ACC112 (cell line): ENCODE measurements around the gene IP6K2.

Source experiments
- H2AFZ ChIP-seq: fragments of 200-600 bp; sonication (generic); one replicate; pipeline ENCODE4 v1.6.0; 2017; ENCODE audit warnings: antibody characterized with exemption, low read length; ENCODE audit not compliant: unreplicated experiment
- H3K27ac ChIP-seq: fragments of 200-600 bp; sonication (generic); 2 replicates; pipeline ENCODE4 v1.5.1; 2014; ENCODE audit warnings: low read depth, mild to moderate bottlenecking, antibody characterized with exemption, low read length, moderate library complexity
- H3K27me3 ChIP-seq: fragments of 200-600 bp; sonication (generic); 2 replicates; pipeline ENCODE4 v1.6.1; 2014; ENCODE audit warnings: mild to moderate bottlenecking, antibody characterized with exemption, low read length, moderate library complexity, mixed read lengths; ENCODE audit not compliant: insufficient read depth
- H3K36me3 ChIP-seq: fragments of 200-600 bp; sonication (generic); 2 replicates; pipeline ENCODE4 v1.6.1; 2016; ENCODE audit warnings: mild to moderate bottlenecking, antibody characterized with exemption, low read length, moderate library complexity, mixed read lengths; ENCODE audit not compliant: insufficient read depth
- H3K4me1 ChIP-seq: fragments of 200-600 bp; sonication (generic); one replicate; pipeline ENCODE4 v1.6.1; 2016; ENCODE audit warnings: low read length, mixed read lengths; ENCODE audit not compliant: insufficient read depth, unreplicated experiment, control insufficient read depth
- H3K4me3 ChIP-seq: fragments of 200-600 bp; sonication (generic); 2 replicates; pipeline ENCODE4 v1.5.1; 2014; ENCODE audit warnings: mild to moderate bottlenecking, low read depth, low read length
- H3K79me2 ChIP-seq: fragments of 200-600 bp; sonication (generic); one replicate; pipeline ENCODE4 v1.6.0; 2016; ENCODE audit warnings: low read length; ENCODE audit not compliant: control insufficient read depth, unreplicated experiment, insufficient read depth

IP6K2 gene

DNA sequence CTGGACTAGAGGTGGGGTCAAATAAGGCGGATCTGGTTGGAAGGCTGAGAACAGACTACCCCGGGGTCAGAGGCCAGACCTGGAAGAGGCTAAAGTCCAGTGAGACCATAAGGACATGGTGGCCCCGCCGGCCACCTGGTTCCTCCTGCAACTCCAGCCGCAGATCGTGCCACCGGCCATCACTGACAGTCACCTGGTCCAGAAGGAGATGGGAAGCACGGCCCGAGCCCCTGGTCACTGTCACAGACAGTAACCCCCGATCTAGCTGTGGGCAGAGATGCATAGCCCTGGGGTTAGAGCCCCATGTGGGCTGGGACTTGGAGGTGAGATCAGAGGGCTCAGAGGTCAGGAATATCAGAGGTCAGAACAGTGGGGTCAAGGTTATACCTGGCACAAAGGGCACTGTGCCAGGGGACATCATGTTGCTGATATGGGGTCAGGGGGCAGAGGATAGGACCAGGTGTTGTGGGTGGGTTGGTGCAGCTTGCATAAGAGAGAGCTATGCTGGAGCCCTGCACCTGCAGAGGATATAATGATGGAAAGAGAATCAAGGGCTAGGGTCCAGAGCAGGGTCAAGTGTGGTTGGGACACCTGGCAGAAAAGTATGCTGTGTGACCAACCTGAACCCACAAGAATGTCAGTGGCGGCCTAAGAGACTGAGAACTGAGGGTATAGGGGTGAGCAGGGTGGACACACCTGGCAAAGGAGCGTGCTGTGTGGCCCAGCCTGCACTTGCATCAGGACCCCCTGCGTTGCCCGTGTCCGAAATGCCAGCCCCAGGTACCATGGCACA is 63.9 kb downstream of the IP6K2 start:
- Histone ChIP-seq H3K27ac (no peak overlapping the region), H3K36me3 (no peaks in the 10 kb centered on the region), H3K27me3 (no peaks in the 10 kb centered on the region), H2AFZ (no peak overlapping the region), H3K4me1 (peaks cover 5% of the 10 kb centered on the region), H3K4me3 (no peak overlapping the region), H3K79me2 (no peaks in the 10 kb centered on the region)

DNA sequence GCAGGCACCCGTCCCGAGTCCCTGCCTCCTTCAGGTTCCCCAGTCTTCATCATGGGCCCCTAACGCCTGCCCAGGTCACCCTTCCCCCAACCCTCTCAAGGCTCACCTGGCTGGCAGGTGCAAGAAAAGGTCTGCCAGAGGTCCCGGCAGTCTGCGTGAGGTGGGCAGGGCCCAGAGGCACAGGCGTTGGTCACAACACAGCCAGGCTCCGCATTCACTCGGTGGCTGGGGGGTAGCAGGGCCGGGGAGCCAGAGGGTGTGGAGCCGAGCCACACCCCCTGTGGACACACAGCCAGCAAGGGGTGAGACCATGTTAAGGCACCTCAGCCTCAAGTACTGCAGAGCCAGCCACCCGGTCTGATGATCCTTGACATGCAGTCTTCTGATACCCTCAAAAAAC is 65.2 kb downstream of the IP6K2 start:
- no peaks in the 10 kb centered on the region for H3K27me3 ChIP-seq
- H3K4me3 ChIP-seq, result no peak overlapping the region
- no peak overlapping the region for H2AFZ ChIP-seq
- no peaks in the 10 kb centered on the region for H3K79me2 ChIP-seq
- H3K36me3 ChIP-seq, result no peaks in the 10 kb centered on the region
- H3K27ac ChIP-seq, result no peak overlapping the region
- peaks cover 3% of the 10 kb centered on the region for H3K4me1 ChIP-seq

- H2AFZ ChIP-seq, result no peak overlapping the region
- no peaks in the 10 kb centered on the region for H3K27me3 ChIP-seq
- H3K4me3 ChIP-seq, result no peak overlapping the region
- H3K4me1 ChIP-seq, result no peaks in the 10 kb centered on the region
- H3K36me3 ChIP-seq, result no peaks in the 10 kb centered on the region
- H3K79me2 ChIP-seq, result no peaks in the 10 kb centered on the region
- no peak overlapping the region for H3K27ac ChIP-seq
Observed at GRCh38 chr3:48650723-48651122, 66.3 kb downstream of the IP6K2 start.

DNA sequence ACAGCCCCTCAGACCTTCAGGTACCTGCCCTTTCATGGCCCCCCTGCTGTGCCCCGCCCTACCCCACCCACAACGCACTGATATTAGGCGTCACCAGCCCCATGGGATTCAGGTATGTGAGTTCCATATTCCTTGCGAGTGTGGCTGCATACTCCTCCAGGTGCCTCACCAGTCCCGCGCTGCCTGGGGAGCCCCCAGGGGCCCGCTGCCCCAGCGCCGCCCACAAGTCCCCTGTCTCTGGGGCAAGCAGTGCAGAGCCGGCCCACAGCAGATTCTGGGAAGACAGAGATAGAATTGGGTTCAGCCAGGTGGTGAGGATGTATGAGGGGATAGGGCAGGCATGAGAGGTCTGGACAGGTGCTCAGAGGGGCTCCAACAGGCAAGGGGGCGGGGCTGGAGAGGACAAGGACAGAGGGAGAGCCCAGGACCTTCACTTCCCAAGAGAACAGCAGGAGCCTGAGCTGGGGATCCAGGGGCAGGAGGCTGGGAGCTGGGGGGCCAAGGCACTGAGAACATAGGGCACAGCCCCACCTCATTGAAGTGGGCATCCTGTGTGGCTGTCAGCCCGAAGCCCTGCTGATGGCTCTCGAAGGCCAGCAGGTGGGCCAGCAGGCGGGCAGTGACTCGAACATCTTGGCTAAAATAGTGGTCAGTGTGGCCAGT is 68.7 kb downstream of the IP6K2 start:
- no peak overlapping the region for H3K27ac ChIP-seq
- H3K36me3 ChIP-seq, result no peaks in the 10 kb centered on the region

GRCh38 chr3:48647714-48648113 is 69.3 kb downstream of the IP6K2 start:
- no peak overlapping the region for H3K4me3 ChIP-seq
- H3K27ac ChIP-seq, result no peak overlapping the region
- no peaks in the 10 kb centered on the region for H3K27me3 ChIP-seq
- no peaks in the 10 kb centered on the region for H3K36me3 ChIP-seq
- H2AFZ ChIP-seq, result no peak overlapping the region
- no peaks in the 10 kb centered on the region for H3K4me1 ChIP-seq
- H3K79me2 ChIP-seq, result no peaks in the 10 kb centered on the region

More for the DNA sequence above, 68.7 kb downstream of the IP6K2 start:
- no peaks in the 10 kb centered on the region for H3K4me1 ChIP-seq
- H3K4me3 ChIP-seq, result no peak overlapping the region
- H3K79me2 ChIP-seq, result no peaks in the 10 kb centered on the region
- no peaks in the 10 kb centered on the region for H3K27me3 ChIP-seq
- H2AFZ ChIP-seq, result no peak overlapping the region

- no peak overlapping the region for H3K27ac ChIP-seq
- no peaks in the 10 kb centered on the region for H3K36me3 ChIP-seq
- no peaks in the 10 kb centered on the region for H3K4me1 ChIP-seq
Observed at GRCh38 chr3:48644898-48645760, 71.9 kb downstream of the IP6K2 start.

GRCh38 chr3:48642605-48643004 is 74.4 kb downstream of the IP6K2 start:
- H3K4me3 ChIP-seq, result no peak overlapping the region
- H2AFZ ChIP-seq, result no peak overlapping the region
- no peaks in the 10 kb centered on the region for H3K27me3 ChIP-seq
- no peak overlapping the region for H3K27ac ChIP-seq
- H3K4me1 ChIP-seq, result no peaks in the 10 kb centered on the region
- H3K79me2 ChIP-seq, result no peaks in the 10 kb centered on the region
- no peaks in the 10 kb centered on the region for H3K36me3 ChIP-seq

More at GRCh38 chr3:48644898-48645760, 71.9 kb downstream of the IP6K2 start:
- Histone ChIP-seq H3K27me3 (no peaks in the 10 kb centered on the region), H3K4me3 (no peak overlapping the region), H3K79me2 (no peaks in the 10 kb centered on the region), H2AFZ (no peak overlapping the region)

- no peaks in the 10 kb centered on the region for H3K36me3 ChIP-seq
- H3K27me3 ChIP-seq, result no peaks in the 10 kb centered on the region
Observed at GRCh38 chr3:48641396-48641795, 75.6 kb downstream of the IP6K2 start.

GRCh38 chr3:48639944-48640606 is 76.9 kb downstream of the IP6K2 start:
- Histone ChIP-seq H3K4me1 (peaks cover 11% of the 10 kb centered on the region), H2AFZ (no peak overlapping the region), H3K27me3 (no peaks in the 10 kb centered on the region), H3K4me3 (no peak overlapping the region), H3K79me2 (peaks cover 6% of the 10 kb centered on the region), H3K36me3 (no peaks in the 10 kb centered on the region), H3K27ac (no peak overlapping the region)

More at GRCh38 chr3:48641396-48641795, 75.6 kb downstream of the IP6K2 start:
- Histone ChIP-seq H3K4me1 (peaks cover 6% of the 10 kb centered on the region), H2AFZ (no peak overlapping the region), H3K4me3 (no peak overlapping the region), H3K27ac (no peak overlapping the region), H3K79me2 (no peaks in the 10 kb centered on the region)
